ENCODE measurements around the gene NUDT7. TPM values are rescaled to one million over a fixed set of nuclear protein-coding genes. Genes with fewer than 3 reads are reported as not detected.

NUDT7 gene
- 3.4 TPM for total RNA-seq

GRCh38 chr16:77722309-77723107 lies at the start of gene NUDT7:
TSS of gene NUDT7 (plus strand) at chr16:77722514. CDS start at chr16:77722583, 69 bp downstream.
- H3K36me3 ChIP-seq, result no peaks in the 10 kb centered on the region
- H3K4me1 ChIP-seq, result peaks cover 14% of the 10 kb centered on the region
- DNase-seq (ENCODE audit: extremely low spot score in 2 of 2), result peak; percentile 95 to 98
- H3K27me3 ChIP-seq, result no peaks in the 10 kb centered on the region
- H3K9me3 ChIP-seq, result no peaks in the 10 kb centered on the region
- peak within 1 kb of the TSS; percentile 67 to 70 for H3K4me3 ChIP-seq
- TF ChIP-seq POLR2AphosphoS5 (IDR thresholded peaks at IDR 0.05; ENCODE audit: insufficient read depth in 1 of 2, low read depth in 1 of 2), result peak; percentile 82 to 90
- TF ChIP-seq, protein P1, sequence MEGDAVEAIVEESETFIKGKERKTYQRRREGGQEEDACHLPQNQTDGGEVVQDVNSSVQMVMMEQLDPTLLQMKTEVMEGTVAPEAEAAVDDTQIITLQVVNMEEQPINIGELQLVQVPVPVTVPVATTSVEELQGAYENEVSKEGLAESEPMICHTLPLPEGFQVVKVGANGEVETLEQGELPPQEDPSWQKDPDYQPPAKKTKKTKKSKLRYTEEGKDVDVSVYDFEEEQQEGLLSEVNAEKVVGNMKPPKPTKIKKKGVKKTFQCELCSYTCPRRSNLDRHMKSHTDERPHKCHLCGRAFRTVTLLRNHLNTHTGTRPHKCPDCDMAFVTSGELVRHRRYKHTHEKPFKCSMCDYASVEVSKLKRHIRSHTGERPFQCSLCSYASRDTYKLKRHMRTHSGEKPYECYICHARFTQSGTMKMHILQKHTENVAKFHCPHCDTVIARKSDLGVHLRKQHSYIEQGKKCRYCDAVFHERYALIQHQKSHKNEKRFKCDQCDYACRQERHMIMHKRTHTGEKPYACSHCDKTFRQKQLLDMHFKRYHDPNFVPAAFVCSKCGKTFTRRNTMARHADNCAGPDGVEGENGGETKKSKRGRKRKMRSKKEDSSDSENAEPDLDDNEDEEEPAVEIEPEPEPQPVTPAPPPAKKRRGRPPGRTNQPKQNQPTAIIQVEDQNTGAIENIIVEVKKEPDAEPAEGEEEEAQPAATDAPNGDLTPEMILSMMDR (IDR thresholded peaks at IDR 0.05), result no peak
- peak in 1 of 2 donors; percentile 16 for TF ChIP-seq POLR2A (IDR thresholded peaks at IDR 0.05)
- intact Hi-C loops (cut with DNase I), result no loop called here
- peak within 1 kb of the TSS; percentile 68 for H3K27ac ChIP-seq

DNA sequence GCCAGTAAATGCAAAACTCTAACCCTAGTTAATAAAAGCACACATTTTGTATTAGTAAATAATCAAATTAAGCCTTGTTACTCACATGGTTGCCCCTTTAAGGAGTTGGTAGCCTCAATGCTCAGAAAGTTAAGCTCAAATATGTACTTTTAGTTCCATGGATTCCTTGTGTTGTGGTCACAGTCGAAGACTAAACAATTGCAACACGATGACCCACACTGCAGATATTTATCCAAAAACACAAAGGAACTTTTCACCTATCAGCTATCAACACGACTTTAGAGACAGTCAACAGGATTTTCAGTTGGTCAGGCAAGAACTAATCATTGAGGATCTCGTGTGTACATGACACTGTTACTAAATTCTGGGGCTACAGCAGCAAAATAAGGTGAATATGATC lies 47.4 kb upstream of the NUDT7 start:
- Histone ChIP-seq H3K36me3 (no peaks in the 10 kb centered on the region), H3K27me3 (no peaks in the 10 kb centered on the region)

GRCh38 chr16:77675464-77676324 lies 46.6 kb upstream of the NUDT7 start:
- TF ChIP-seq POLR2AphosphoS5 (IDR thresholded peaks at IDR 0.05; ENCODE audit: insufficient read depth in 1 of 2, low read depth in 1 of 2), result no peak
- TF ChIP-seq, protein P1 (IDR thresholded peaks at IDR 0.05), result peak; percentile 81 to 92 (median 89)
- no peaks in the 10 kb centered on the region for H3K36me3 ChIP-seq
- DNase-seq (ENCODE audit: extremely low spot score in 2 of 2), result no peak
- H3K27me3 ChIP-seq, result no peaks in the 10 kb centered on the region
- intact Hi-C loops (cut with DNase I), result loop anchor here (5.0 to 10.0 kb wide), 2 partner anchors 297 to 329 kb away; no protein-coding TSS in a partner anchor
- no peaks in the 10 kb centered on the region for H3K9me3 ChIP-seq
- no peak overlapping the region for H3K27ac ChIP-seq
- H3K4me1 ChIP-seq, result peaks cover 4% of the 10 kb centered on the region
- no peak overlapping the region for H3K4me3 ChIP-seq

More for the DNA sequence above, 47.4 kb upstream of the NUDT7 start:
- Histone ChIP-seq H3K4me3 (no peak overlapping the region), H3K4me1 (peaks cover 4% of the 10 kb centered on the region), H3K27ac (no peak overlapping the region), H3K9me3 (no peaks in the 10 kb centered on the region)
- TF ChIP-seq POLR2A (IDR thresholded peaks at IDR 0.05), result no peak
- no peak for TF ChIP-seq POLR2AphosphoS5 (IDR thresholded peaks at IDR 0.05; ENCODE audit: insufficient read depth in 1 of 2, low read depth in 1 of 2)
- TF ChIP-seq, protein P1 (IDR thresholded peaks at IDR 0.05), result no peak
- DNase-seq (ENCODE audit: extremely low spot score in 2 of 2), result no peak
- intact Hi-C loops (cut with DNase I), result loop anchor here (5.0 to 10.0 kb wide), 2 partner anchors 297 to 330 kb away; no protein-coding TSS in a partner anchor

- peaks cover 4% of the 10 kb centered on the region for H3K4me1 ChIP-seq
- no peak overlapping the region for H3K4me3 ChIP-seq
- TF ChIP-seq, protein P1 (IDR thresholded peaks at IDR 0.05), result no peak
- TF ChIP-seq POLR2AphosphoS5 (IDR thresholded peaks at IDR 0.05; ENCODE audit: insufficient read depth in 1 of 2, low read depth in 1 of 2) (peak in 1 of 2 donors; percentile 45), POLR2A (IDR thresholded peaks at IDR 0.05) (no peak)
- H3K9me3 ChIP-seq, result no peaks in the 10 kb centered on the region
- no peak for DNase-seq (ENCODE audit: extremely low spot score in 2 of 2)
- intact Hi-C loops (cut with DNase I), result loop anchor here (5.0 to 10.0 kb wide), 2 partner anchors 295 to 328 kb away; no protein-coding TSS in a partner anchor
- no peaks in the 10 kb centered on the region for H3K27me3 ChIP-seq
- peak overlapping the region; percentile 19 for H3K27ac ChIP-seq
- H3K36me3 ChIP-seq, result no peaks in the 10 kb centered on the region
Measured at GRCh38 chr16:77677129-77677528, 45.2 kb upstream of the NUDT7 start.
